ENCODE results near the gene CYB5D1. TPM values are rescaled to one million over a fixed set of nuclear protein-coding genes. Genes with fewer than 3 reads are reported as not detected.

The CYB5D1 gene
- polyA plus RNA-seq, 1 donor (not counting 4 experiments of a cell fraction or from before 2014, with no cell fraction given) = 14.8 TPM

DNA sequence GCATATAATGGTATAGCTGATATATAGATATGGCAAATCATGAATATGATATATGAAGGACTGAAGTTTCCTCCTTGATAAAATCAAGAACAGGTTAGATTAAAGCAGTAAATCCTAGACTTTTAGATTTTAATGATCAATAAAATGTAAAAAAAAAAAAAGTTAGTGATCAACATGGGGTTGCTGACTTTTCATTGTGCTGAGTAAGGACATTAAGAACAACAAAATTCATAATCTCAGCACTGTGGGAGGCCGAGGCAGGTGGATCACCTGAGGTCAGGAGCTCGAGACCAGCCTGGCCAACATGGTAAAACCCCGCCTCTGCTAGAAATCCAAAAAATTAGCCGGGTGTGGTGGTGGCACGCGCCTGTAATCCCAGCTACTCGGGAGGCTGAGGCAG, 20.4 kb downstream of the CYB5D1 start:
- no peak overlapping the region for H3K4me3 ChIP-seq (ENCODE audit: control insufficient read depth in 2 of 3, extremely low read depth in 1 of 3, insufficient read depth in 2 of 3, low read depth in 1 of 3, low read length in 3 of 3)
- no peak for TF ChIP-seq EZH2 (IDR thresholded peaks at IDR 0.05; ENCODE audit: low read length)
- TF ChIP-seq, protein P1, sequence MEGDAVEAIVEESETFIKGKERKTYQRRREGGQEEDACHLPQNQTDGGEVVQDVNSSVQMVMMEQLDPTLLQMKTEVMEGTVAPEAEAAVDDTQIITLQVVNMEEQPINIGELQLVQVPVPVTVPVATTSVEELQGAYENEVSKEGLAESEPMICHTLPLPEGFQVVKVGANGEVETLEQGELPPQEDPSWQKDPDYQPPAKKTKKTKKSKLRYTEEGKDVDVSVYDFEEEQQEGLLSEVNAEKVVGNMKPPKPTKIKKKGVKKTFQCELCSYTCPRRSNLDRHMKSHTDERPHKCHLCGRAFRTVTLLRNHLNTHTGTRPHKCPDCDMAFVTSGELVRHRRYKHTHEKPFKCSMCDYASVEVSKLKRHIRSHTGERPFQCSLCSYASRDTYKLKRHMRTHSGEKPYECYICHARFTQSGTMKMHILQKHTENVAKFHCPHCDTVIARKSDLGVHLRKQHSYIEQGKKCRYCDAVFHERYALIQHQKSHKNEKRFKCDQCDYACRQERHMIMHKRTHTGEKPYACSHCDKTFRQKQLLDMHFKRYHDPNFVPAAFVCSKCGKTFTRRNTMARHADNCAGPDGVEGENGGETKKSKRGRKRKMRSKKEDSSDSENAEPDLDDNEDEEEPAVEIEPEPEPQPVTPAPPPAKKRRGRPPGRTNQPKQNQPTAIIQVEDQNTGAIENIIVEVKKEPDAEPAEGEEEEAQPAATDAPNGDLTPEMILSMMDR (optimal IDR thresholded peaks at IDR 0.05 in 1 of 3, IDR thresholded peaks at IDR 0.05 in 1 of 3, conservative IDR thresholded peaks at IDR 0.05 in 1 of 3; ENCODE audit: extremely low read depth in 1 of 3, insufficient read depth in 2 of 3, low read length in 3 of 3) = no peak
- peaks cover 8 to 12% of the 10 kb centered on the region in 2 experiments for H3K36me3 ChIP-seq (ENCODE audit: control insufficient read depth in 2 of 2, extremely low read depth in 1 of 2, insufficient read depth in 2 of 2, low read length in 2 of 2)
- H4K20me1 ChIP-seq (ENCODE audit: control insufficient read depth, extremely low read depth, insufficient read depth, low read length) = no peaks in the 10 kb centered on the region
- dilution Hi-C loops (cut with MboI; ENCODE audit: extremely low pct_ligation_motif_present, low sequenced_read_pairs) = no loop called here
- H3K9me1 ChIP-seq (ENCODE audit: control insufficient read depth, extremely low read depth, insufficient read depth, low read length) = no peaks in the 10 kb centered on the region
- H3K4me1 ChIP-seq (ENCODE audit: control insufficient read depth, extremely low read depth, insufficient read depth, low read length) = peaks cover 14% of the 10 kb centered on the region
- H3K27ac ChIP-seq (ENCODE audit: control insufficient read depth, insufficient read depth, low read length) = no peak overlapping the region
- no peaks in the 10 kb centered on the region for H3K9me3 ChIP-seq (ENCODE audit: control insufficient read depth, low read depth, low read length)
- DNase-seq (ENCODE audit: low read depth, low spot score) (no peak), FAIRE-seq (no peak)
- no peak overlapping the region for H3K9ac ChIP-seq (ENCODE audit: control insufficient read depth, extremely low read depth, insufficient read depth, low read length)
- no peak overlapping the region for H3K4me2 ChIP-seq (ENCODE audit: control insufficient read depth, extremely low read depth, insufficient read depth, low read depth, low read length)
- no peaks in the 10 kb centered on the region for H3K27me3 ChIP-seq (ENCODE audit: control insufficient read depth, extremely low read depth, insufficient read depth, low read length)
- no peaks in the 10 kb centered on the region for H3K79me2 ChIP-seq (ENCODE audit: control insufficient read depth, insufficient read depth, low read length)
- no peak overlapping the region for H2AFZ ChIP-seq (ENCODE audit: control insufficient read depth, low read length)

DNA sequence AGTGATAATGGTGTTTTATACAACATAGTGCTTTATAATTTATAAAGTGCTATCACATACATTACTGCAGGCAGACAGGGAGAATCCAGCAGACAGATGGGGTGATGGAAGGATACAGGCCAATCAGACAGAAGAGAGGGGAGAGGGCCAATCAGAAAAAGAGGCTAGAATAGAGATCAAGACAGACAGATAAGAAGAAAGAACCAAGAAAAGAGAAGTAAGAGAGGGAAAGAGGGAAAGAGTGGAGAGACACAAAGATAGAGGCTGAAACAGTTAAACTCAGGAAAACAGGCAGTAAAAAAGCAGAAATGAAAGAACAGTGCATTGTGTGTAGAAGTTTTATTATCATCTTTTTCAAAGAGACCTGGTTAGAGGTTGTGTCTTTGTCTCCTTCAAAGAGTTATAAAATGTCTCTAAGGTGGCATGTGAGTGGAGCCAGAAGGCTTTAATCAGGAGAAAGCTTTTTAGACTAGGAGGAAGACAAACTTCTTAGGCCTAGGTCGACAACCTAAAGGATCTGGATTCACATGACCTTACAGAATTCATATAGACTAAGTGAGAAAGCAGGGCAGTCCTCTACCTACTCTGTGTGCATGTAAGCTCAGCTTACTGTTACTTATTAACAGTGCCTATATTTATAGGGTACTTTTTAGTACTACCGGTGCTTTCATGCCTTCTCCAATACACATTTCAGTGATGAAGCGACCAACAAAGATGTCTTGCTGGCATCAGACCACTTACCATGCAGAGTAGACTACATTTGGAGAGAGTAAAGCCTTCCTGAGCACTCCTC, 22.5 kb downstream of the CYB5D1 start:
- no peak overlapping the region for H3K4me3 ChIP-seq (ENCODE audit: control insufficient read depth in 2 of 3, extremely low read depth in 1 of 3, insufficient read depth in 2 of 3, low read depth in 1 of 3, low read length in 3 of 3)
- peaks cover 2% of the 10 kb centered on the region for H3K79me2 ChIP-seq (ENCODE audit: control insufficient read depth, insufficient read depth, low read length)
- FAIRE-seq (no peak), DNase-seq (ENCODE audit: low read depth, low spot score) (no peak)
- dilution Hi-C loops (cut with MboI; ENCODE audit: extremely low pct_ligation_motif_present, low sequenced_read_pairs) = no loop called here
- H3K27ac ChIP-seq (ENCODE audit: control insufficient read depth, insufficient read depth, low read length) = no peak overlapping the region
- no peak overlapping the region for H2AFZ ChIP-seq (ENCODE audit: control insufficient read depth, low read length)
- H3K27me3 ChIP-seq (ENCODE audit: control insufficient read depth, extremely low read depth, insufficient read depth, low read length) = no peaks in the 10 kb centered on the region
- H3K36me3 ChIP-seq (ENCODE audit: control insufficient read depth in 2 of 2, extremely low read depth in 1 of 2, insufficient read depth in 2 of 2, low read length in 2 of 2) = peaks cover 8 to 12% of the 10 kb centered on the region in 2 experiments
- H3K9ac ChIP-seq (ENCODE audit: control insufficient read depth, extremely low read depth, insufficient read depth, low read length) = no peak overlapping the region
- no peaks in the 10 kb centered on the region for H3K9me1 ChIP-seq (ENCODE audit: control insufficient read depth, extremely low read depth, insufficient read depth, low read length)
- no peak overlapping the region for H3K4me2 ChIP-seq (ENCODE audit: control insufficient read depth, extremely low read depth, insufficient read depth, low read depth, low read length)
- peaks cover 17% of the 10 kb centered on the region for H3K4me1 ChIP-seq (ENCODE audit: control insufficient read depth, extremely low read depth, insufficient read depth, low read length)
- H3K9me3 ChIP-seq (ENCODE audit: control insufficient read depth, low read depth, low read length) = no peaks in the 10 kb centered on the region
- TF ChIP-seq EZH2 (IDR thresholded peaks at IDR 0.05; ENCODE audit: low read length) = no peak
- TF ChIP-seq, protein P1 (optimal IDR thresholded peaks at IDR 0.05 in 1 of 3, IDR thresholded peaks at IDR 0.05 in 1 of 3, conservative IDR thresholded peaks at IDR 0.05 in 1 of 3; ENCODE audit: extremely low read depth in 1 of 3, insufficient read depth in 2 of 3, low read length in 3 of 3) = no peak
- H4K20me1 ChIP-seq (ENCODE audit: control insufficient read depth, extremely low read depth, insufficient read depth, low read length) = no peaks in the 10 kb centered on the region
